Psoas muscle (tissue), 8 donors: ENCODE data around the gene MOV10L1. TPM values are rescaled to one million over a fixed set of nuclear protein-coding genes. Genes with fewer than 3 reads are reported as not detected.

ENCODE experiments used
- ATAC-seq, 4 donors: fragments of 200-7000 bp; cut with Tn5 transposase; one replicate each; pipeline ENCODE4 v1.9.1; 2020; ENCODE audit warnings: moderate library complexity in 3 of 4, mild to moderate bottlenecking in 2 of 4
- DNase-seq, 2 donors: peaks; one replicate each; pipeline ENCODE4 v3.0.0-alpha.2; 2020
- H3K27ac ChIP-seq: fragments of 200-600 bp; one replicate; pipeline ENCODE4 v1.8.0; 2022
- H3K27me3 ChIP-seq, 3 donors: fragments of 200-600 bp in 1 of 3; one replicate each; pipeline versions ENCODE4 v1.6.1 to v1.8.0; 2013 to 2022; ENCODE audit warnings: low read length in 2 of 3, mild to moderate bottlenecking in 2 of 3, moderate library complexity in 1 of 3; ENCODE audit not compliant: insufficient read depth in 3 of 3
- H3K36me3 ChIP-seq, 2 donors: fragments of 200-600 bp in 1 of 2; one replicate each; pipeline versions ENCODE4 v1.6.1 to v1.8.0; 2013 to 2022; ENCODE audit warnings: low read depth in 1 of 2, mild to moderate bottlenecking in 1 of 2, moderate library complexity in 1 of 2; ENCODE audit not compliant: insufficient read depth in 1 of 2
- H3K4me1 ChIP-seq: fragments of 200-600 bp; one replicate; pipeline ENCODE4 v1.8.0; 2022
- H3K4me3 ChIP-seq: fragments of 200-600 bp; one replicate; pipeline ENCODE4 v1.8.0; 2022; ENCODE audit warnings: mild to moderate bottlenecking
- H3K9me3 ChIP-seq: fragments of 200-600 bp; one replicate; pipeline ENCODE4 v1.8.0; 2022
- WGBS, 3 donors: extraction: QIAGEN DNeasy Blood & Tissue Kit; methylation state at CpG; one replicate each; pipeline versions ENCODE4 v1.1.6 to v1.1.7; 2013; 5-methylcytosine and 5-hydroxymethylcytosine counted together
- intact Hi-C, 2 donors: fragments of 100-400 bp; cut with DNase I; formaldehyde crosslinking; loops; one replicate each; pipeline versions ENCODE4 v1.11.0 to v1.14.2; 2022
- polyA plus RNA-seq, 3 donors: library from polyadenylated mRNA; stranded (reverse); fragments of 200-250 nt; gene quantifications; one replicate each; pipeline ENCODE4 v1.2.3, GENCODE V29; 2013
- total RNA-seq, 4 donors: library from RNA; stranded (reverse); fragmentation: NEBNext Ultra II Directional in 2 of 4; extraction: Animal tissue kit (Norgen Biotek cat#: 25700) in 2 of 4; gene quantifications; one replicate each; pipeline versions ENCODE4 v1.2.1 to v1.2.4, GENCODE V29; 2021 to 2023
- TF ChIP-seq, protein P1 (sequence below): fragments of 200-600 bp; IDR thresholded peaks from one replicate; pipeline ENCODE4 v1.8.0; 2022; ENCODE audit warnings: antibody characterized with exemption
- donor health status: healthy with polysubstance abuse.
- donor health status: DM: no; HTN: no; CAD: no; lungs with moderate emphysema.
- donor health status: Bipolar disorder and iron deficiency.
- donor health status: healthy.
- donor health status: DM: yes; HTN: yes; CAD: no.
- donor health status: DM: no; HTN: no; CAD: no.
- donor health status: DM: no; HTN: no; CAD: no.
- donor health status: DM: yes; HTN: yes; CAD: no.

MOV10L1 gene
- total and polyA plus RNA-seq, 7 donors: 0.05 to 0.39 (median 0.07) TPM; not detected in 4

DNA sequence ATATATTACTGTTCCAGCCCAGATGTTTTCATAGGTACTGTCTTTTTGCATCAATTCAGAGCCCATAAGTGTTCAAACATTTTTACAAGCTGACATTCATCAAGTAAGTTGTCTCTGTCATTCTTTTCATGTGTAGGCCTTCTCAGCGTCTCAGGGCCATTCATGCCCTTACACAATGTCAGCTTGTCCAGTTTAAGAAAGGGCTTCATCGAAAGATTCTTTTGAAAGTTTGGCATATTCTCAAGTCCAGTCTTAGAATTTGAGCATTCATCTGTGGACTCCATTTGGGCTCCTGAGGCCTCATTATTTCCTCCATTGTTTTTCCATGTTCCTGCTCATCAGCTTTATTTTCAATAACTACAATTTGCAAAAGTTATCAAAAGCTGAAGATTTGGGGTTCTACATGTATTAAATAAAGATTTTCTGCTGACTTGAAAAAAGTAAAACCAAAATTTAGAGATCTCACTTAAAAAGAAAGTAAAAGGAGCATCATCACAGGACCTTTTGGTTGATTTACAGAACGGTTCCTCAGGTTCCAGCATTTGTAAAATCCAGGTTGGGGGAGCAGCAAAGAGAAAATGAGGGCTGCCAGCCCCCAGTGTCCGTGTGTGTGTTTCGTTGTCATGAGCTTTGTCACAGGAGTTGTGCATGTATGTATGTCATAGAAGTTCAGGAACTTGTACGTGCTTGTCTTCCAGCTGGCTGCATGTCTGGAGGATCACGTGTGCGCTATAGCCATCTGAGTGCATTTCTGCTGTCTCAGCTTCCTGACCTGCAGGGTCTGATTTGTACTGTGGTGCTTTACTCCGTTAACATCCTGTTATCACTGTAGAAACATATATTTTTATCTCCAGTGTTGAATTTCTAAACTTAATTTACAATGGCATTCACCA is 15.6 kb downstream of the MOV10L1 start:
- WGBS, 3 donors: 42 to 53% (median 47%) methylated on average over 9 of the region's 9 CpGs
- Histone ChIP-seq H3K27ac (no peak overlapping the region), H3K36me3 (no peaks in the 10 kb centered on the region), H3K27me3 (peaks cover 0 to 10% (median 0%) of the 10 kb centered on the region in 3 donors), H3K9me3 (no peaks in the 10 kb centered on the region), H3K4me1 (no peaks in the 10 kb centered on the region), H3K4me3 (no peak overlapping the region)
- intact Hi-C loops: no loop called here
- TF ChIP-seq, protein P1, sequence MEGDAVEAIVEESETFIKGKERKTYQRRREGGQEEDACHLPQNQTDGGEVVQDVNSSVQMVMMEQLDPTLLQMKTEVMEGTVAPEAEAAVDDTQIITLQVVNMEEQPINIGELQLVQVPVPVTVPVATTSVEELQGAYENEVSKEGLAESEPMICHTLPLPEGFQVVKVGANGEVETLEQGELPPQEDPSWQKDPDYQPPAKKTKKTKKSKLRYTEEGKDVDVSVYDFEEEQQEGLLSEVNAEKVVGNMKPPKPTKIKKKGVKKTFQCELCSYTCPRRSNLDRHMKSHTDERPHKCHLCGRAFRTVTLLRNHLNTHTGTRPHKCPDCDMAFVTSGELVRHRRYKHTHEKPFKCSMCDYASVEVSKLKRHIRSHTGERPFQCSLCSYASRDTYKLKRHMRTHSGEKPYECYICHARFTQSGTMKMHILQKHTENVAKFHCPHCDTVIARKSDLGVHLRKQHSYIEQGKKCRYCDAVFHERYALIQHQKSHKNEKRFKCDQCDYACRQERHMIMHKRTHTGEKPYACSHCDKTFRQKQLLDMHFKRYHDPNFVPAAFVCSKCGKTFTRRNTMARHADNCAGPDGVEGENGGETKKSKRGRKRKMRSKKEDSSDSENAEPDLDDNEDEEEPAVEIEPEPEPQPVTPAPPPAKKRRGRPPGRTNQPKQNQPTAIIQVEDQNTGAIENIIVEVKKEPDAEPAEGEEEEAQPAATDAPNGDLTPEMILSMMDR: no peak
- DNase-seq (no peak), ATAC-seq (no peak)

DNA sequence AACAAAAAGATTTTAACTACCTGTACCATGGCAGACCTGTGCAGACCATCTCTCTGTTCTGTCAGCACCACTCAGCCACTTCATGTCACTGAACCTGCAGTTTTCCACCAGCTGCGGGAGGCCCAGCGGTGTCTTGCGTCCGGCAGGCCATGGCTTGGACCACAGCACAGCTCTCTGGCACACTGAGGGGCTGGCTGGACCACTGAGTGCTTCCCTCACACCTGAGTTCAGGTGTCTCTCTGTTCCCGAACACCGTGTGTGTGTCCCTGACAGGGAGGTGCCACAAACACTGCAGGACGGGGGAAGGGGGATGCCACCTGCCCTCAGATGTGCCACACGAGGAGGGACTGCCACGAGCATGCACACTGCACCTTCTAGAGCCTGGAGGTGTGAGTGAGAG is 17.7 kb downstream of the MOV10L1 start:
- intact Hi-C loops: no loop called here
- ATAC-seq (no peak), DNase-seq (no peak)
- 78 to 85% (median 80%) methylated on average over 9 of the region's 9 CpGs for WGBS, 3 donors
- no peaks in the 10 kb centered on the region for H3K4me1 ChIP-seq
- H3K27me3 ChIP-seq: peaks cover 0 to 20% (median 0%) of the 10 kb centered on the region in 3 donors
- no peaks in the 10 kb centered on the region for H3K36me3 ChIP-seq
- TF ChIP-seq, protein P1: no peak
- H3K27ac ChIP-seq: no peak overlapping the region
- no peaks in the 10 kb centered on the region for H3K9me3 ChIP-seq
- H3K4me3 ChIP-seq: no peak overlapping the region

- no peaks in the 10 kb centered on the region for H3K36me3 ChIP-seq
- intact Hi-C loops: no loop called here
- H3K9me3 ChIP-seq: no peaks in the 10 kb centered on the region
- ATAC-seq (no peak), DNase-seq (no peak)
- no peak overlapping the region for H3K4me3 ChIP-seq
- H3K4me1 ChIP-seq: no peaks in the 10 kb centered on the region
- 93 to 100% (median 100%) methylated on average over 1 of the region's 1 CpG for WGBS, 3 donors
- TF ChIP-seq, protein P1: no peak
- H3K27me3 ChIP-seq: peaks cover 0 to 44% (median 0%) of the 10 kb centered on the region in 3 donors
- no peak overlapping the region for H3K27ac ChIP-seq
These were observed 21.2 kb downstream of the MOV10L1 start for GRCh38 chr22:50111056-50111455.

- intact Hi-C loops: no loop called here
- TF ChIP-seq, protein P1: no peak
- H3K27ac ChIP-seq: no peak overlapping the region
- WGBS, 3 donors: 63 to 73% (median 70%) methylated on average over 27 to 28 of the region's 28 CpGs
- no peaks in the 10 kb centered on the region for H3K36me3 ChIP-seq
- DNase-seq (no peak), ATAC-seq (no peak)
- H3K27me3 ChIP-seq: peaks cover 0 to 52% (median 1%) of the 10 kb centered on the region in 3 donors
- no peaks in the 10 kb centered on the region for H3K4me1 ChIP-seq
- H3K4me3 ChIP-seq: no peak overlapping the region
- no peaks in the 10 kb centered on the region for H3K9me3 ChIP-seq
These were observed 22.6 kb downstream of the MOV10L1 start for GRCh38 chr22:50112151-50113118.
